ENCODE data around the gene C10orf90. TPM values are rescaled to one million over a fixed set of nuclear protein-coding genes. Genes with fewer than 3 reads are reported as not detected.

Gene C10orf90
- total RNA-seq, 1 experiment from 2014 or later = not detected

DNA sequence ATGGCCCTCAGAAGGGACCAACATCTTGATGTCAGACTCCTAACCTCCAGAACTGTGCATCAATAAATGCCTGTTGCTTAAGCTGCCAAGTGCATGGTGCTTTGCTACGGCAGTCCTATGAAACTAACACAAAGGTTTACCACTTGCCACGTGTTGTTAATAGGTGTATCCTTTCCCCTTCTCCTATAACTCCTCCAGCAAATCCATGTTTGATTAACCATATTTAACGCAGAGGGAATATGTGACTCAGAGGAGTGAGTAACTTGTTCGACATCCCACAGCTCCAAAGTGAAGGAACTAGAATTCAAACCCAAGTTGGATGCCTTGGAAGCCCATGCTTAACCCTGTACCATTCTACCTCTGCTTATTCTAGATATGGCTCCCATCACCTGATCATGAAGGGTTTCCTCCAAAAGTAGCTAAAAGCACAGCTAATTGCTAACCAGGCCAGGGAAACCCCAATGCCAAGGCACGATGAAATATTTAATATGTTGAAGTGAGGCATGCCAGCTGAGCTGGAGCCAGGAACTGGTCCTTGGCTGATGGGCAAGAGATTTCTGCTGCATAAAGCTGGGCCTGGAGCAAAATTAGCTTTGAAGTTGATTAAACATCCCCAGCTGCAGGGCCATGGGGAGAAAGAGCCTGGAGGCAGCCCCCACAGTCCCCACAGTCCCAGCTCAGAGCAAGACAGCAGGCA, 131.9 kb downstream of the C10orf90 start:
- H3K4ac ChIP-seq (ENCODE audit: low read depth, low read length) = no peak overlapping the region
- no peaks in the 10 kb centered on the region for H3K27me3 ChIP-seq (ENCODE audit: insufficient read depth, low read length)
- no peak overlapping the region for H4K5ac ChIP-seq (ENCODE audit: insufficient read length, low read depth, low read length)
- no peak overlapping the region for H2BK12ac ChIP-seq (ENCODE audit: insufficient read length, low read depth, low read length)
- H3K79me2 ChIP-seq (ENCODE audit: insufficient read depth, low read length) = no peaks in the 10 kb centered on the region
- Mint-ChIP-seq H3K4me3 (no peak overlapping the region), H3K9me3 (no peaks in the 10 kb centered on the region), H3K36me3 (ENCODE audit: insufficient read depth in 1 of 3, low read depth in 3 of 3) (no peaks in the 10 kb centered on the region), H3K27ac (no peak overlapping the region), H3K27me3 (ENCODE audit: low read depth) (no peaks in the 10 kb centered on the region; the same call in 1 of the 2 replicates), H3K4me1 (no peaks in the 10 kb centered on the region)
- H3K79me1 ChIP-seq (ENCODE audit: insufficient read depth, low read depth, low read length, poor library complexity, severe bottlenecking) = no peaks in the 10 kb centered on the region
- no peak overlapping the region for H3K27ac ChIP-seq (ENCODE audit: insufficient read length, low read depth, low read length)
- no peak overlapping the region for H2BK20ac ChIP-seq (ENCODE audit: low read depth, low read length, poor library complexity, severe bottlenecking)
- no peaks in the 10 kb centered on the region for H3K23me2 ChIP-seq (ENCODE audit: insufficient read length, low read depth, low read length, poor library complexity, severe bottlenecking)
- no peak overlapping the region for H2BK120ac ChIP-seq (ENCODE audit: low read depth, low read length, poor library complexity, severe bottlenecking)
- no peaks in the 10 kb centered on the region for H3K9me3 ChIP-seq (ENCODE audit: control insufficient read depth, low read depth, low read length)
- no peak overlapping the region for H3K4me2 ChIP-seq (ENCODE audit: insufficient read depth, insufficient read length, low read length)
- no peak overlapping the region for H4K8ac ChIP-seq (replicated peaks; ENCODE audit: insufficient read length, low read depth, low read length)
- no peak overlapping the region for H2BK5ac ChIP-seq (ENCODE audit: insufficient read length, low read length)
- no peak for TF ChIP-seq CTCF (conservative IDR thresholded peaks at IDR 0.05)
- no peak for DNase-seq
- no peak overlapping the region for H3K14ac ChIP-seq (ENCODE audit: insufficient read depth, low read length)
- no peak overlapping the region for H3K23ac ChIP-seq (ENCODE audit: insufficient read length, low read depth, low read length)
- H4K91ac ChIP-seq (ENCODE audit: insufficient read length, low read depth, low read length) = no peak overlapping the region
- H2AFZ ChIP-seq (ENCODE audit: low read length) = no peak overlapping the region
- H2BK15ac ChIP-seq (ENCODE audit: low read depth, low read length) = no peak overlapping the region
- no peak overlapping the region for H2AK5ac ChIP-seq (ENCODE audit: insufficient read length, low read length)
- no peak overlapping the region for H3T11ph ChIP-seq (ENCODE audit: low read length)
- no peaks in the 10 kb centered on the region for H3K4me1 ChIP-seq (ENCODE audit: insufficient read depth, low read length)
- H4K20me1 ChIP-seq (ENCODE audit: control insufficient read depth, insufficient read depth, insufficient read length) = no peaks in the 10 kb centered on the region
- no CpG with 5 or more reads among the region's 5 CpGs for WGBS (ENCODE audit: extremely low coverage, insufficient read length, low lambda C conversion rate)
- H3K56ac ChIP-seq (ENCODE audit: insufficient read length, low read depth, low read length) = no peak overlapping the region
- no peak overlapping the region for H3K18ac ChIP-seq (ENCODE audit: insufficient read length, low read depth, low read length)
- no peak overlapping the region for H3K9ac ChIP-seq (ENCODE audit: extremely low read depth, insufficient read length, low read length)

All from H9 (cell line).